Stimulated activated naive B cell treated with anti-CD40 and anti-IgM and Interleukin-4, amounts not matched to agents 10 μg/mL and 1 μg/mL and 100 μg/mL, for 72 hours (primary cell): Measurements from ENCODE around the gene ZMYM2.
A peak's percentile ranks its signal among the peaks of the same experiment; 100 is the strongest.

ENCODE experiments used
- ATAC-seq, 2 donors: fragments of 150-1000 bp; cut with Tn5 transposase; replicated peaks; 2 replicates each; pipeline ENCODE4 v1.10.0; 2021; ENCODE audit warnings: moderate library complexity in 1 of 2
- DNase-seq: peaks from one replicate; pipeline ENCODE4 v3.0.0; 2021
- H3K27ac Mint-ChIP-seq: one replicate; pipeline ENCODE4 v1.8.0; 2022; ENCODE audit warnings: mild to moderate bottlenecking, mixed read lengths
- H3K27me3 Mint-ChIP-seq, 2 donors: one replicate each; pipeline ENCODE4 v1.8.0; 2022; ENCODE audit warnings: mixed read lengths in 2 of 2
- H3K36me3 Mint-ChIP-seq, 2 donors: one replicate each; pipeline ENCODE4 v1.8.0; 2022; ENCODE audit warnings: mixed read lengths in 2 of 2, mild to moderate bottlenecking in 1 of 2
- H3K4me1 Mint-ChIP-seq, 2 donors: one replicate each; pipeline ENCODE4 v1.8.0; 2022; ENCODE audit warnings: mixed read lengths in 2 of 2, mild to moderate bottlenecking in 1 of 2
- H3K4me3 Mint-ChIP-seq, 2 donors: one replicate each; pipeline ENCODE4 v1.8.0; 2022; ENCODE audit warnings: mild to moderate bottlenecking in 2 of 2, mixed read lengths in 2 of 2, moderate library complexity in 1 of 2
- H3K9me3 Mint-ChIP-seq, 2 donors: one replicate each; pipeline ENCODE4 v1.8.0; 2022; ENCODE audit warnings: mixed read lengths in 2 of 2, mild to moderate bottlenecking in 1 of 2

ZMYM2 gene

GRCh38 chr13:19958155-19959111 lies at the start of gene ZMYM2:
Gene ZMYM2 (plus strand): TSS chr13:19958727. CDS start chr13:19993073, 34,346 bp downstream.
- Mint-ChIP-seq H3K36me3 (peaks cover 5 to 8% of the 10 kb centered on the region in 2 donors), H3K4me3 (peak within 1 kb of the TSS; percentile 88 to 93), H3K4me1 (peaks cover 15 to 32% of the 10 kb centered on the region in 2 donors), H3K9me3 (no peaks in the 10 kb centered on the region), H3K27ac (peak within 1 kb of the TSS; percentile 97), H3K27me3 (no peaks in the 10 kb centered on the region)
- DNase-seq (peak; percentile 99), ATAC-seq (peak; percentile 80 to 84)

GRCh38 chr13:19910336-19911072 lies 48.0 kb upstream of the ZMYM2 start:
- DNase-seq (no peak), ATAC-seq (no peak)
- no peak overlapping the region for H3K27ac Mint-ChIP-seq
- H3K4me1 Mint-ChIP-seq: no peaks in the 10 kb centered on the region
- no peaks in the 10 kb centered on the region for H3K36me3 Mint-ChIP-seq
- no peaks in the 10 kb centered on the region for H3K9me3 Mint-ChIP-seq
- H3K4me3 Mint-ChIP-seq: no peak overlapping the region
- no peaks in the 10 kb centered on the region for H3K27me3 Mint-ChIP-seq

GRCh38 chr13:19927117-19927748 lies 31.3 kb upstream of the ZMYM2 start:
- peaks cover 3 to 6% of the 10 kb centered on the region in 2 donors for H3K4me1 Mint-ChIP-seq
- no peak overlapping the region for H3K4me3 Mint-ChIP-seq
- H3K27me3 Mint-ChIP-seq: peaks cover 0 to 3% of the 10 kb centered on the region in 2 donors
- ATAC-seq (no peak), DNase-seq (no peak)
- H3K36me3 Mint-ChIP-seq: no peaks in the 10 kb centered on the region
- H3K27ac Mint-ChIP-seq: no peak overlapping the region
- no peaks in the 10 kb centered on the region for H3K9me3 Mint-ChIP-seq

- H3K9me3 Mint-ChIP-seq: no peaks in the 10 kb centered on the region
- H3K4me3 Mint-ChIP-seq: no peak overlapping the region
Measured at GRCh38 chr13:19940106-19940505, 18.4 kb upstream of the ZMYM2 start.

GRCh38 chr13:19950374-19950773 lies 8.2 kb upstream of the ZMYM2 start:
- Mint-ChIP-seq H3K4me3 (no peak overlapping the region), H3K9me3 (no peaks in the 10 kb centered on the region)

More at GRCh38 chr13:19940106-19940505, 18.4 kb upstream of the ZMYM2 start:
- no peak for ATAC-seq
- H3K27me3 Mint-ChIP-seq: peaks cover 6% of the 10 kb centered on the region in 2 donors
- H3K4me1 Mint-ChIP-seq: no peaks in the 10 kb centered on the region
- peaks cover 0 to 4% of the 10 kb centered on the region in 2 donors for H3K36me3 Mint-ChIP-seq
- no peak overlapping the region for H3K27ac Mint-ChIP-seq
- DNase-seq: no peak

GRCh38 chr13:19952850-19953249 lies 5.7 kb upstream of the ZMYM2 start:
- H3K27ac Mint-ChIP-seq: no peak overlapping the region
- H3K4me3 Mint-ChIP-seq: no peak overlapping the region
- H3K36me3 Mint-ChIP-seq: no peaks in the 10 kb centered on the region
- H3K4me1 Mint-ChIP-seq: peaks cover 3 to 4% of the 10 kb centered on the region in 2 donors
- DNase-seq (no peak), ATAC-seq (no peak)
- H3K27me3 Mint-ChIP-seq: peaks cover 0 to 6% of the 10 kb centered on the region in 2 donors
- H3K9me3 Mint-ChIP-seq: no peaks in the 10 kb centered on the region

More at GRCh38 chr13:19950374-19950773, 8.2 kb upstream of the ZMYM2 start:
- Mint-ChIP-seq H3K27me3 (peaks cover 12% of the 10 kb centered on the region in 2 donors), H3K36me3 (no peaks in the 10 kb centered on the region), H3K27ac (no peak overlapping the region), H3K4me1 (no peaks in the 10 kb centered on the region)
- no peak for ATAC-seq
- no peak for DNase-seq

GRCh38 chr13:19955873-19956559 lies 2.5 kb upstream of the ZMYM2 start:
- no peak overlapping the region for H3K4me3 Mint-ChIP-seq
- H3K27ac Mint-ChIP-seq: no peak overlapping the region
- H3K27me3 Mint-ChIP-seq: no peaks in the 10 kb centered on the region
- ATAC-seq (no peak), DNase-seq (no peak)
- H3K36me3 Mint-ChIP-seq: peaks cover 3 to 4% of the 10 kb centered on the region in 2 donors
- H3K9me3 Mint-ChIP-seq: no peaks in the 10 kb centered on the region
- H3K4me1 Mint-ChIP-seq: peaks cover 10 to 21% of the 10 kb centered on the region in 2 donors

GRCh38 chr13:19957320-19958154 lies 990 bp upstream of the ZMYM2 start:
- Mint-ChIP-seq H3K36me3 (peaks cover 5 to 8% of the 10 kb centered on the region in 2 donors), H3K27ac (peak overlapping the region; percentile 97), H3K4me3 (peak overlapping the region; percentile 85 to 93), H3K4me1 (peaks cover 15 to 32% of the 10 kb centered on the region in 2 donors), H3K9me3 (no peaks in the 10 kb centered on the region), H3K27me3 (no peaks in the 10 kb centered on the region)
- ATAC-seq (peak; percentile 35), DNase-seq (peak; percentile 82)

- Mint-ChIP-seq H3K36me3 (peaks cover 5 to 8% of the 10 kb centered on the region in 2 donors), H3K9me3 (no peaks in the 10 kb centered on the region), H3K27ac (peak overlapping the region; percentile 96), H3K27me3 (no peaks in the 10 kb centered on the region), H3K4me1 (peaks cover 15 to 32% of the 10 kb centered on the region in 2 donors), H3K4me3 (peak overlapping the region; percentile 88 to 93)
- ATAC-seq: peak; percentile 32 to 33
- DNase-seq: peak; percentile 60
Measured at GRCh38 chr13:19959141-19959830, 759 bp downstream of the ZMYM2 start.

- peaks cover 15 to 32% of the 10 kb centered on the region in 2 donors for H3K4me1 Mint-ChIP-seq
- H3K27me3 Mint-ChIP-seq: no peaks in the 10 kb centered on the region
- ATAC-seq (peak; percentile 59 to 61), DNase-seq (peak; percentile 85)
- H3K36me3 Mint-ChIP-seq: peaks cover 5 to 8% of the 10 kb centered on the region in 2 donors
- peak overlapping the region; percentile 96 for H3K27ac Mint-ChIP-seq
- no peaks in the 10 kb centered on the region for H3K9me3 Mint-ChIP-seq
- H3K4me3 Mint-ChIP-seq: peak overlapping the region; percentile 88 to 93
Measured at GRCh38 chr13:19959831-19960652, 1.5 kb downstream of the ZMYM2 start.

GRCh38 chr13:19960653-19960976 lies 2.1 kb downstream of the ZMYM2 start:
- no peaks in the 10 kb centered on the region for H3K9me3 Mint-ChIP-seq
- peaks cover 15 to 32% of the 10 kb centered on the region in 2 donors for H3K4me1 Mint-ChIP-seq
- peak overlapping the region; percentile 17 to 93 for H3K4me3 Mint-ChIP-seq
- DNase-seq (no peak), ATAC-seq (no peak)
- H3K36me3 Mint-ChIP-seq: peaks cover 5 to 8% of the 10 kb centered on the region in 2 donors
- H3K27ac Mint-ChIP-seq: peak overlapping the region; percentile 31
- H3K27me3 Mint-ChIP-seq: no peaks in the 10 kb centered on the region

GRCh38 chr13:19961489-19961888 lies 3.0 kb downstream of the ZMYM2 start:
- Mint-ChIP-seq H3K27ac (no peak overlapping the region), H3K4me3 (peak overlapping the region in 1 of 2 donors; percentile 5), H3K9me3 (no peaks in the 10 kb centered on the region), H3K4me1 (peaks cover 15 to 31% of the 10 kb centered on the region in 2 donors), H3K36me3 (peaks cover 7 to 12% of the 10 kb centered on the region in 2 donors), H3K27me3 (no peaks in the 10 kb centered on the region)
- ATAC-seq (no peak), DNase-seq (no peak)
